Activated CD4-positive, alpha-beta T cell treated with anti-CD3 and anti-CD28 coated beads, Interleukin-10, Interleukin-2, amounts not matched to agents 100 ng/mL and 50 ng/mL, durations not matched to agents 16 hours and 8 hours (primary cell): ENCODE results near the gene TRIM65.
"Not testable (repeated sequence)": the region's sequence is repeated elsewhere in the genome, so short reads cannot be mapped to it uniquely, and the experiment has no call there.

Source experiments
- DNase-seq: peaks from one replicate; pipeline ENCODE4 v3.0.0-alpha.2; 2020

The TRIM65 gene

GRCh38 chr17:75895370-75896155 lies 1.2 kb downstream of the TRIM65 start:
- peak; percentile 40 for DNase-seq

GRCh38 chr17:75894049-75894733 lies 2.6 kb downstream of the TRIM65 start:
- no peak for DNase-seq

- no peak for DNase-seq
Observed at GRCh38 chr17:75893305-75894048, 3.3 kb downstream of the TRIM65 start.

- no peak for DNase-seq
Observed at GRCh38 chr17:75892556-75893224, 4.1 kb downstream of the TRIM65 start.

- no peak for DNase-seq
Observed at GRCh38 chr17:75891605-75892555, 4.9 kb downstream of the TRIM65 start.

GRCh38 chr17:75891022-75891604 lies 5.6 kb downstream of the TRIM65 start:
- DNase-seq = no peak

GRCh38 chr17:75889454-75889853 lies 7.3 kb downstream of the TRIM65 start:
- no peak for DNase-seq

- DNase-seq = no peak
Observed at GRCh38 chr17:75888484-75888883, 8.3 kb downstream of the TRIM65 start.

- DNase-seq = not testable (repeated sequence)
Observed at GRCh38 chr17:75885860-75886259, 10.9 kb downstream of the TRIM65 start.

GRCh38 chr17:75885431-75885830 lies 11.3 kb downstream of the TRIM65 start:
- DNase-seq = no peak

- no peak for DNase-seq
Observed at GRCh38 chr17:75881678-75882454, 14.9 kb downstream of the TRIM65 start.

GRCh38 chr17:75880266-75880665 lies 16.5 kb downstream of the TRIM65 start:
- no peak for DNase-seq

- peak; percentile 55 for DNase-seq
Observed at GRCh38 chr17:75878174-75878998, 18.4 kb downstream of the TRIM65 start, which contains the start of gene TRIM47. Gene TRIM47, minus strand, starts transcription at chr17:75878581. Its CDS starts 33 bp downstream, at chr17:75878548.

- peak; percentile 82 for DNase-seq
Observed at GRCh38 chr17:75877752-75878173, 19.0 kb downstream of the TRIM65 start.

GRCh38 chr17:75876938-75877751 lies 19.6 kb downstream of the TRIM65 start:
- peak; percentile 68 for DNase-seq

GRCh38 chr17:75876190-75876937 lies 20.4 kb downstream of the TRIM65 start:
- DNase-seq = peak; percentile 87

- no peak for DNase-seq
Observed at GRCh38 chr17:75875940-75876189, 20.9 kb downstream of the TRIM65 start.
